Stimulated activated CD4-positive, alpha-beta T cell treated with anti-CD3 and anti-CD28 coated beads, TNF-alpha, amount 100 ng/mL, for 24 hours (primary cell): ENCODE measurements around the gene CERS6.

Source experiments
- DNase-seq, 3 experiments: peaks; one replicate each; pipeline ENCODE4 v3.0.0-alpha.2; 2020; ENCODE audit warnings: low read depth in 3 of 3

CERS6 gene

GRCh38 chr2:168529054-168529833, 73.2 kb downstream of the CERS6 start:
- DNase-seq, result no peak

DNA sequence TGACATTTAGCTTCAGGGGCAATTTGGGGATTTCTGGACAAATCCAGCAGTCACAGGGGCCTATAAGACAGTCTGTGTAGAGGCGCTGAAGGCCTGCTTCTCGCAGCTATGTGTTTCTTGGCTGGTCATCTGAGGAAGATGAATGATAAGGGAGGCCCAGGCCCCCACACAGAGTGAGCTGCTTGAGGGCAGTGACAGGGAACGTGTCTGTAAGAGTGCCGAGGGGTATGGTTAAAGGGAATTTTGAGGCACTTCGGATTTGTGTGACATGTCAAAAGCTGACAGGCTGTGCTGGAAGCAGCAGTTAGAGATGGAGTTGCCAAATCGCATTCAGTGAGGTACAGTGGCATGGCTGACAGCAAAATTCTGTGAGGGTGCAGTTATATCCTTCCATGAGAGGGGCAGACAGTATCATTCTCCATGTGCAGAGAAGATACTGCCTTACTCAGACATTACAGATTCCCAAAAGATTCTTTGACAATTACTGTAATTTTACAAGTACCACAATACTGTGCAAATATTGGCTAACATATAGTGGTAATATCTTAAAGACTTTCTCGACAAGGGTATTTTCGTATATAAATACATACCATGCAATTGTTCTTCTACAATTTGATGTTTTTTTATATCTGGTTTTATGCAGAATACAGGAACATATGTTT, 74.0 kb downstream of the CERS6 start:
- no peak for DNase-seq

DNA sequence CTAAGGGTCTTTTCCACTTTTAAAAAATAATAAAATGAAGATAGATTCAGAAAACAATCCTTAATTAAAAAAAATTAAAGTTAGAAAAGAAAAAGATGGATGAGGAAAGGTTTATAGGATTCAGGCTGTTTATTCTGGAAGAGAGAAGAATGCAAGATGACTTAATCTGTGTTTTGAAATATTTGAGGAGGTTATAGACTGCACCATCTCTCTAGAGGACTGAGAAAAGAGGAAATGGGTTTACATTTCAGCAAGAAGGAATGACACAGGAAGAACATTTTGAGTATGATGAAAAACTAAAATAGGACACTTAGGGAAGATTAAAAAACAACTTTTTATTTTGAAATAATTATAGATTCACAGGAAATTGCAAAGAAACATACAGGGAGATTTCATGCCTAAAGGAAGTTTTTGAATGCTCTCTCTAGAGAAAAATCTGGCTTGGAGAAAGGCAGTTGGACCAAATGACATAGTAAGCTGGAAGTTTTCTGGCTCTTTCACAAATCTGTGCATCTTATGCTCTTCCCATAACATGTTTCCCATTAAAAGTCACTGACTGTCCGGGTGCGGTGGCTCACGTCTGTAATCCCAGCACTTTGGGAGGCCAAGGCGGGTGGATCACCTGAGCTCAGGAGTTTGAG, 75.0 kb downstream of the CERS6 start:
- DNase-seq, result no peak

- no peak for DNase-seq
Measured at GRCh38 chr2:168534926-168535325, 78.9 kb downstream of the CERS6 start.

GRCh38 chr2:168536925-168537466, 80.9 kb downstream of the CERS6 start:
- DNase-seq, result no peak

- DNase-seq, result no peak
Measured at GRCh38 chr2:168538133-168538532, 82.1 kb downstream of the CERS6 start.

GRCh38 chr2:168538534-168538933, 82.5 kb downstream of the CERS6 start:
- DNase-seq, result no peak

DNA sequence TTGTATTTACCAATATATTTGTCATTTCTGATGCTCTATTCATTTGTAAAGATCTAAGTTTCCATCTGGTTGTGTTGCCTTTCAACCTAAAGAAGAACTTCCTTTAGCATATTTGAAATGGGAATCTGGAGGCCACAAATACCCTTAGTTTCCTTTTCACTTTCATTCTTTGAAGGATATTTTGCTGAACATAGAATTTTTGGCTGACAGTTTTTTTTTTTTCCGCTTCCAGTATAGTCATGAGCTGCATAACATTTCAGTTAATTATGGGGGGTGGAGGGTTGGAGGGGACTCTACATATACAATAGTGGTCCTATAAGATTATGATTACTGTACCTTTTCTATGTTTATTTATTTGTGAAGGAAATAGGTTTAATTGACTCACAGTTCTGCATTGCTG, 83.9 kb downstream of the CERS6 start:
- DNase-seq, result no peak

DNA sequence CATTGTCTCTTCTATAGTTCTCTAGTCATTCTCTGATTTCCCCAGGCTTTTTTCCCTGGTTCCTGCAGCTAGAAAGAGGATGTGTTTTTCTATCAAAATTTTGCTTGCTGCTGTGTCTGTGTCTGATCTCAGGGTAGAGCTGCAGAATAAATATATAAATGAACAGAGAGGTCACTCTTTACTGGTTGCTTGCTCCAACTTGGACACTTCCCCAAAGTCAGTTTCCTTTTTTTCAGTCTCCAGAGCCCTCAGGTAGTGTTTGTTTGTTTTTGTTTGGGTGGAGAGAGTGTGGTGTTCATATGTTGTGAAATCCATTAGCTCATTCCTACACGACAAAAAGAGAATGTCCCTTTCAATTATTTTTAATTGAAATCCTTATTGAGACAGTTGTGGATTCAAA, 85.8 kb downstream of the CERS6 start:
- DNase-seq, result no peak

GRCh38 chr2:168543037-168543436, 87.0 kb downstream of the CERS6 start:
- no peak for DNase-seq

DNA sequence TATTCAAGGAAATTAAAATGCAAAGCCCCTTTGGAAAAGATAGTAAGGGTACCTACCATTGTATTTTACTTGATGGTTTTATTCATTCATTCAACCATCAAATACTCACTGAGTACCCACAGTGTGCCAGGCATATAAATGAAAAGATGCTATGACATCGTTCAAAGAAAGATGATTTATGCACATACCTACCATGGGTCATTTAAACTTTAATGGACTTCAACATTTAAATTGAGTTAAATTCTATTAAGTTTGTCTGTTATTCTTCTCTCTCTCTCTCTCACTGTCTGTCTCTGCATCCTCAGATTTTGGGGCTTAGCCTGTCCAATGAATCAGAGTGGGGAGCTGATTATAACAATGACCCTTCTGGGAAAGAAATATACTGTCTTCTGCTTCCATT, 87.9 kb downstream of the CERS6 start:
- DNase-seq, result no peak

- no peak for DNase-seq
Measured at GRCh38 chr2:168545439-168546082, 89.5 kb downstream of the CERS6 start.

DNA sequence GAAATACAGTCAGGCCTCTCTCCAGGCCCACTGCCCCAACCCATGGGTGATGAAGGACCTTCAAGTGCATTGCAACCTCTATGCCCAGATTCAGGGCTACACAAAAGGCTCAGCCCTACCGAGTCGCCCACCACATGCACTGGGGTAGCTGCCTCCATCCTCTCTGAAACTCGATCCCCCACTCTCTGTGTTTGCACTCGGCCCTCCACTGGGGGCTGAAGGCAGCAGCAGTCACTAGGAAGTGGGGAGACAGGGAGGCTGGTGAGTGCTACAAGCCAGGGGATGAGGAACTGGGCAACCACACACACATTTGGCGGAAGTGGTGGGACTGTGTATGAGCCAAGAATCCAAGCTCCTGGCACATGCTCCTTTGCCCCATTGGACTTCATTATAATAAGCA, 94.6 kb downstream of the CERS6 start:
- no peak for DNase-seq

- no peak for DNase-seq
Measured at GRCh38 chr2:168552450-168552856, 96.4 kb downstream of the CERS6 start.

- no peak for DNase-seq
Measured at GRCh38 chr2:168555283-168555682, 99.2 kb downstream of the CERS6 start.

GRCh38 chr2:168559187-168559586, 103.1 kb downstream of the CERS6 start:
- DNase-seq, result no peak

GRCh38 chr2:168560817-168561499, 104.9 kb downstream of the CERS6 start:
- no peak for DNase-seq

DNA sequence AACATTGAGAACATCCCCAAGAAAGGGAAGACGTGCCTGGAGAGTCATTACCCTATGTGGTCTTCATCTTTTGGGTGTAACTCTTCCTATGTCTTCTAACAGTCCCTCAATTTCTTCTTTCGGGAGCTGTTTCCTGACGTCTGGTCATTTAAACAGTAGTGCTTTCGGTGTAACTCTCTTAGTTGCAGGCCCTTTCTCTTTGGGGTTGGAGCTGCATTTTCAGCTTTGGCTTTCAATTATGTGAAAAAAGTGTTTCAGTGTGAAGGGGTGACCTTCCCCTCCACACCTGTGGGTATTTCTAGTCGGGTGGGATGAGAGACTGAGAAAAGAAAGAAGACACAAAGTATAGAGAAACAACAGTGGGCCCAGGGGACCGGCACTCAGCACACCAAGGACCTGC, 105.9 kb downstream of the CERS6 start:
- DNase-seq, result no peak

GRCh38 chr2:168562971-168563370, 106.9 kb downstream of the CERS6 start:
- no peak for DNase-seq

DNA sequence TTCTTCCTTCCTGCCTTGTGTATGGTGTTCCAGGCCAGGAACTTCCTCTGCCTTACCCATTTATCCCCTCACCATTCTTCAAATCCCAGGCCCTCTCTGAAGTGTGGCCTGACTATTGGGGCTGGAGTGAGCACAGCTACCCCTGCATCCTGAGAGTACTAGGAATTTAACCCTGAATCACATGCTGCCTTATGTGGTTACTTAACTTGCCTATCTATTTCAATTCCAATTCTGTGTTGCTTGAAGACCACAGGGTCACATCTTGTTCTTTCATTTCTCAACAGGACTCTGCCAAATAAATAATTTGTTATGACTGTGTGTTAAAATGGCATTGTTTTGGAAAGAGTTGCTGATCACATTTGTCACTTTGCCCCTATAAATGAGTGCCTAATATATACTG, 108.6 kb downstream of the CERS6 start:
- DNase-seq, result no peak

GRCh38 chr2:168565112-168565511, 109.0 kb downstream of the CERS6 start:
- DNase-seq, result no peak

DNA sequence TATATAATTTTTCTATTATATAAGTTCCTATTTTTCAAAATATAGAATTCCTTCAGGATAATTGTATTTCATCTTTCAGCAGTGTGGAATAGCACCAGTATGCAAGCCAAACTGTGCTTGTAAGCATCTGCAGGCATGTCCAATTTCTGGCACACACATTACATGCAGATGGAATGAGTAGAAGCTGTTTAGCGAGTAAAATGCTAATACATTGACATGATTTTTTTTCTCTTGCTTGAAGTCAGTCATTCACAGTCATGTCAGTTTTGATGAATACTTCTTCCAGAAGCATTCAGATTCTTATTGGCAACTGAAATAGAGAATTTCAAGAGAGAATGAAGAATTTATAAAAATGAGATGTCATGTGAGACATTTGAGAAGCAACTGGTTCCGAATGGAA, 109.4 kb downstream of the CERS6 start:
- DNase-seq, result no peak
